Astrocyte of the hippocampus (primary cell): ENCODE data around the gene CCL20.
A peak's percentile ranks its signal among the peaks of the same experiment; 100 is the strongest.
"Not testable (repeated sequence)": the region's sequence is repeated elsewhere in the genome, so short reads cannot be mapped to it uniquely, and the experiment has no call there.

Experiments
- DNase-seq: peaks from one replicate; pipeline ENCODE4 v3.0.0; 2011; ENCODE audit warnings: low read depth, low spot score

The CCL20 gene

GRCh38 chr2:227834423-227834822 is 20.8 kb downstream of the CCL20 start:
- DNase-seq = no peak

GRCh38 chr2:227834916-227835650 is 21.4 kb downstream of the CCL20 start:
- DNase-seq = no peak

- not testable (repeated sequence) for DNase-seq
Observed at GRCh38 chr2:227839339-227840129, 25.9 kb downstream of the CCL20 start.

GRCh38 chr2:227846831-227847230 is 33.2 kb downstream of the CCL20 start:
- DNase-seq = no peak

GRCh38 chr2:227848146-227848545 is 34.5 kb downstream of the CCL20 start:
- no peak for DNase-seq

- DNase-seq = no peak
Observed at GRCh38 chr2:227848586-227848985, 34.9 kb downstream of the CCL20 start.

GRCh38 chr2:227849906-227850305 is 36.3 kb downstream of the CCL20 start:
- DNase-seq = no peak

GRCh38 chr2:227853204-227853629 is 39.6 kb downstream of the CCL20 start:
- peak; percentile 98 for DNase-seq

GRCh38 chr2:227853765-227854271 is 40.2 kb downstream of the CCL20 start:
- peak; percentile 56 for DNase-seq

GRCh38 chr2:227855440-227855839 is 41.8 kb downstream of the CCL20 start:
- no peak for DNase-seq

GRCh38 chr2:227856697-227857096 is 43.1 kb downstream of the CCL20 start:
- peak; percentile 20 for DNase-seq

GRCh38 chr2:227860221-227860641 is 46.6 kb downstream of the CCL20 start:
- peak; percentile 50 for DNase-seq

- peak; percentile 44 for DNase-seq
Observed at GRCh38 chr2:227861011-227861410, 47.4 kb downstream of the CCL20 start.

- DNase-seq = peak; percentile 70
Observed at GRCh38 chr2:227862227-227862740, 48.6 kb downstream of the CCL20 start.

- peak; percentile 82 for DNase-seq
Observed at GRCh38 chr2:227862741-227863588, 49.3 kb downstream of the CCL20 start.

- DNase-seq = no peak
Observed at GRCh38 chr2:227864161-227864756, 50.6 kb downstream of the CCL20 start.

- no peak for DNase-seq
Observed at GRCh38 chr2:227865291-227865690, 51.6 kb downstream of the CCL20 start.
